Upper lobe of left lung (tissue), 6 donors: Measurements from ENCODE around the gene TBC1D5. TPM values are rescaled to one million over a fixed set of nuclear protein-coding genes. Genes with fewer than 3 reads are reported as not detected.

Experiments used
- ATAC-seq, 2 donors: fragments of 200-7000 bp; cut with Tn5 transposase; one replicate each; pipeline ENCODE4 v1.9.1; 2022; ENCODE audit warnings: mild to moderate bottlenecking in 2 of 2, moderate library complexity in 2 of 2; ENCODE audit not compliant: low FRiP score in 2 of 2
- DNase-seq, 2 donors: peaks; one replicate each; pipeline ENCODE4 v3.0.0-alpha.2; 2019 to 2020
- H3K27ac ChIP-seq, 4 donors: fragments of 200-600 bp; sonication (generic); one replicate each; pipeline ENCODE4 v1.5.1; 2016 to 2019
- H3K27me3 ChIP-seq, 4 donors: fragments of 200-600 bp; sonication (generic); one replicate each; pipeline ENCODE4 v1.5.1; 2017 to 2019
- H3K36me3 ChIP-seq, 4 donors: fragments of 200-600 bp; sonication (generic); one replicate each; pipeline ENCODE4 v1.5.1; 2016 to 2019
- H3K4me1 ChIP-seq, 4 donors: fragments of 200-600 bp; sonication (generic); one replicate each; pipeline ENCODE4 v1.5.1; 2018 to 2019
- H3K4me3 ChIP-seq, 4 donors: fragments of 200-600 bp; sonication (generic); one replicate each; pipeline ENCODE4 v1.5.1; 2017 to 2019; ENCODE audit warnings: mild to moderate bottlenecking in 2 of 4, moderate library complexity in 1 of 4
- H3K9me3 ChIP-seq, 4 donors: fragments of 200-600 bp; sonication (generic); one replicate each; pipeline ENCODE4 v1.5.1; 2018 to 2019
- CTCF ChIP-seq, 6 experiments: fragments of 450-650 bp in 4 of 6; fragments of 200-600 bp in 2 of 6; sonication (generic) in 2 of 6; IDR thresholded peaks; one replicate each; pipeline ENCODE4 v1.5.1; 2016 to 2019; ENCODE audit warnings: antibody characterized with exemption in 6 of 6
- EP300 ChIP-seq, 4 donors: sonication (generic); formaldehyde crosslinking; IDR thresholded peaks; one replicate each; pipeline ENCODE4 v1.5.1; 2017; ENCODE audit warnings: antibody characterized with exemption in 4 of 4, control low read depth in 2 of 4
- POLR2A ChIP-seq, 4 donors: fragments of 450-650 bp; IDR thresholded peaks; one replicate each; pipeline ENCODE4 v1.5.1; 2016 to 2017; ENCODE audit warnings: antibody characterized with exemption in 4 of 4, mild to moderate bottlenecking in 2 of 4
- POLR2AphosphoS5 ChIP-seq, 2 donors: sonication (generic); formaldehyde crosslinking; IDR thresholded peaks; one replicate each; pipeline ENCODE4 v1.5.1; 2017; ENCODE audit warnings: antibody characterized with exemption in 2 of 2
- WGBS, 2 donors: methylation state at CpG; one replicate each; pipeline ENCODE4 v1.1.5; 2017 to 2018; 5-methylcytosine and 5-hydroxymethylcytosine counted together
- total RNA-seq, 6 donors: library from RNA; depleted of rRNA in 4 of 6; stranded (reverse); fragments of >200 nt in 4 of 6; gene quantifications; one replicate each; pipeline versions ENCODE4 v1.1.0 to v1.2.1, GENCODE V29; 2016 to 2021
- donor health status: DM: no; HTN: no; CAD: no; lungs with moderate emphysema.
- donor health status: DM: no; HTN: yes; CAD: no; lungs with severe emphysema.

TBC1D5 gene
- total RNA-seq, 6 donors from 2014 or later = 53.0 to 135 (median 63.3) TPM

GRCh38 chr3:17479681-17480405, 262.6 kb downstream of the TBC1D5 start:
- no peak overlapping the region for H3K27ac ChIP-seq
- no peaks in the 10 kb centered on the region for H3K9me3 ChIP-seq
- peaks cover 0 to 6% (median 0%) of the 10 kb centered on the region in 4 donors for H3K36me3 ChIP-seq
- ATAC-seq = peak in 1 of 2 donors; percentile 23
- WGBS, 2 donors = 95 to 97% methylated on average over 8 to 16 of the region's 16 CpGs
- no peak overlapping the region for H3K4me3 ChIP-seq
- H3K4me1 ChIP-seq = no peaks in the 10 kb centered on the region
- TF ChIP-seq POLR2AphosphoS5 (IDR thresholded peaks at IDR 0.05) (no peak), POLR2A (IDR thresholded peaks at IDR 0.05) (no peak), EP300 (IDR thresholded peaks at IDR 0.05) (no peak), CTCF (IDR thresholded peaks at IDR 0.05) (no peak)
- peak in 1 of 2 donors; percentile 38 for DNase-seq
- H3K27me3 ChIP-seq = no peaks in the 10 kb centered on the region

- TF ChIP-seq POLR2A (IDR thresholded peaks at IDR 0.05) (no peak), CTCF (IDR thresholded peaks at IDR 0.05) (no peak), POLR2AphosphoS5 (IDR thresholded peaks at IDR 0.05) (no peak), EP300 (IDR thresholded peaks at IDR 0.05) (no peak)
- 67 to 80% methylated on average over 2 of the region's 2 CpGs for WGBS, 2 donors
- Histone ChIP-seq H3K9me3 (no peaks in the 10 kb centered on the region), H3K4me1 (no peaks in the 10 kb centered on the region), H3K27ac (no peak overlapping the region), H3K27me3 (no peaks in the 10 kb centered on the region), H3K4me3 (no peak overlapping the region), H3K36me3 (peaks cover 0 to 6% (median 0%) of the 10 kb centered on the region in 4 donors)
- ATAC-seq (peak in 1 of 2 donors; percentile 39), DNase-seq (no peak)
These were observed 263.8 kb downstream of the TBC1D5 start for GRCh38 chr3:17478673-17479072.

GRCh38 chr3:17473761-17474160, 268.7 kb downstream of the TBC1D5 start:
- no peaks in the 10 kb centered on the region for H3K36me3 ChIP-seq
- ATAC-seq = no peak
- no peaks in the 10 kb centered on the region for H3K9me3 ChIP-seq
- DNase-seq = no peak
- TF ChIP-seq POLR2A (IDR thresholded peaks at IDR 0.05) (no peak), EP300 (IDR thresholded peaks at IDR 0.05) (no peak), POLR2AphosphoS5 (IDR thresholded peaks at IDR 0.05) (no peak), CTCF (IDR thresholded peaks at IDR 0.05) (no peak)
- H3K4me3 ChIP-seq = no peak overlapping the region
- no peak overlapping the region for H3K27ac ChIP-seq
- H3K27me3 ChIP-seq = no peaks in the 10 kb centered on the region
- no peaks in the 10 kb centered on the region for H3K4me1 ChIP-seq

GRCh38 chr3:17469954-17470353, 272.5 kb downstream of the TBC1D5 start:
- H3K27ac ChIP-seq = no peak overlapping the region
- H3K4me3 ChIP-seq = no peak overlapping the region
- TF ChIP-seq CTCF (IDR thresholded peaks at IDR 0.05) = no peak
- TF ChIP-seq EP300 (IDR thresholded peaks at IDR 0.05) = no peak
- no peak for TF ChIP-seq POLR2A (IDR thresholded peaks at IDR 0.05)
- TF ChIP-seq POLR2AphosphoS5 (IDR thresholded peaks at IDR 0.05) = no peak
- DNase-seq = no peak
- H3K9me3 ChIP-seq = no peaks in the 10 kb centered on the region
- no peaks in the 10 kb centered on the region for H3K36me3 ChIP-seq
- no peak for ATAC-seq
- WGBS, 2 donors = 88 to 94% methylated on average over 1 of the region's 1 CpG
- H3K27me3 ChIP-seq = no peaks in the 10 kb centered on the region
- H3K4me1 ChIP-seq = no peaks in the 10 kb centered on the region

GRCh38 chr3:17469520-17469919, 272.9 kb downstream of the TBC1D5 start:
- ATAC-seq (no peak), DNase-seq (no peak)
- no peaks in the 10 kb centered on the region for H3K9me3 ChIP-seq
- TF ChIP-seq POLR2A (IDR thresholded peaks at IDR 0.05) = no peak
- WGBS, 2 donors = 97% methylated on average over 3 of the region's 3 CpGs
- no peaks in the 10 kb centered on the region for H3K36me3 ChIP-seq
- no peaks in the 10 kb centered on the region for H3K4me1 ChIP-seq
- H3K27me3 ChIP-seq = no peaks in the 10 kb centered on the region
- no peak overlapping the region for H3K4me3 ChIP-seq
- H3K27ac ChIP-seq = no peak overlapping the region
